Measurements from ENCODE around the gene NBEA.

The NBEA gene

GRCh38 chr13:35474496-35475211 lies 532.6 kb downstream of the NBEA start:
- DNase-seq (ENCODE audit: low read depth in 3 of 3), result no peak

GRCh38 chr13:35475212-35475959 lies 533.3 kb downstream of the NBEA start:
- no peak for DNase-seq (ENCODE audit: low read depth in 3 of 3)

- DNase-seq (ENCODE audit: low read depth in 3 of 3), result no peak
Measured at GRCh38 chr13:35475960-35476943, 534.2 kb downstream of the NBEA start, which contains the start of gene MAB21L1. Gene MAB21L1 (minus strand): TSS chr13:35476689. CDS start chr13:35476138, 551 bp downstream.

- no peak for DNase-seq (ENCODE audit: low read depth in 3 of 3)
Measured at GRCh38 chr13:35477386-35477946, 535.4 kb downstream of the NBEA start.

DNA sequence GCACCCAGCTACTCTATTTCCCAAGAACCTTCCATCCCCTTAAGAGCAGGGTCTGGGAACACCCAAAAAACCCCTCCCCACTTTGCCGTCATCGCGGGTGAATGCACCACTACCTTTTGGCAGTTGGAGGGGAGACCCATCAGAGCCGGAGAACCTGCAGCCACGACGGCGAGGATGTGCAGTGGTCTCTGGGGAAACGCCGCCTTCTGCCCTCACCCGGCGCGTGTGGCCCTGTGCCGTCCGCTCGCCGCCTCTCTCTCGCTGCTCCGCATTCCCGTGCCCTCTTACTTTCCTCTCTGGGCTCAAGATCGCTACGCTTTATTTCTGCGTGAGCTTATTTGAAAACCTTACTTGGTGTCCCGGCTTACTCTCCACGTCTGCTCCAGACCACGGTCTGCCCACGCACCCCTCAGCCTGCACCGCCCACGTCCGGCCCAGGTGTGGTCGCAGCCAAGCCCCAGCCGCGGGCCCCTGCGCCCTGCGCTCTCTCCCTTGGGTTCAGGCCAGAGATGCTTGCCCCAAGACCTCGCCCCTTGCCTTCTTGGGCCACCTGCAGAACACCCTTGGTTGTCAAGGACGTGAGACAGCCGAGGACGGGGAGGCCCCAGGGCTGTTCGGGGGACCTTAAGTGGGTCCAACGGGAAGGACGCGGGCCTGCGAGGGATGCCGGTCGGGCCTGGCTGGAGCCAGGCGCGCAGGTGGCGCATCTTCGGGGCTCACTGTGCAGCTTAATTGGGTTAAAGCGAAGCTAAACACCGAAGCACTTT lies 536.4 kb downstream of the NBEA start:
- no peak for DNase-seq (ENCODE audit: low read depth in 3 of 3)

DNA sequence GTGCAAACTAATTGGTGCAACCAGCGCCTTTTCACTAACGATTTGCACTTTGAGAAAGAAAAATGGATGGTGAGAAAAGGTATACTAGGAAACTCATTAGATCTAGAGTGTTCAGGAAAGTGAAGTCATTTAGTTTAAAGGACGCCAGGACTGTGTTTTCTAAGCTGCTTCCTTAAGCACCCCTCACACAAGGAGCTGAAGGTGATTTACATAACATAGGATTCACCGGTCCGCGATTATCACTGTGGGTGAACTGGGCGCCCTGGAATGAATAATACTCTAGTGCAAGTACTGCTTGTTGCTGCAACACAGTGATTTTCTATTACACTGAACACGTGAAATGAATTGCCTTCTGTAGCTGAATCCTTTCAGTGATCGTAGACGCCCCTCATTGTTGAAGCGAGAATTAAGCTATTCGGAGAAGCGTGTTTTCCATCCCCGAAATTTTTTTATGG lies 537.0 kb downstream of the NBEA start:
- no peak for DNase-seq (ENCODE audit: low read depth in 3 of 3)

- DNase-seq (ENCODE audit: low read depth in 3 of 3), result no peak
Measured at GRCh38 chr13:35479706-35480105, 537.6 kb downstream of the NBEA start.

GRCh38 chr13:35480346-35480745 lies 538.3 kb downstream of the NBEA start:
- no peak for DNase-seq (ENCODE audit: low read depth in 3 of 3)

DNA sequence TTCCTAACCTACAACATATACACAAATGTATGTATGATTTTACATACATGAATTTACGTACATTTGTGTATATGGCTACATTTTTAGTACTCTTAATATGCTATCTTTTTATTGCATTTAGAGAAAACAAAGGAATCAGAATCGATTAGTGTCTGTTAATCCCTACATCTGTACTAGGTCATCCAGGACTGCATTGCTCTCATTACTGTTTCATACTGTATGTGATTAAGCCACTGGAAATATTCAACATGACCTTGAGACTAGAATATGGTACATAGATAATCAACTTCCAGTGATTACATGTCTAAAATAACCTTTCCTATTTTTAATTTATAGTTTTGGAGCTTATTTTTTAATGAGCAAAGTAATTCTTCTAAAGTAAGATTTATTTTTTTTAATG lies 539.7 kb downstream of the NBEA start:
- no peak for DNase-seq (ENCODE audit: low read depth in 3 of 3)

- DNase-seq (ENCODE audit: low read depth in 3 of 3), result no peak
Measured at GRCh38 chr13:35482527-35482926, 540.5 kb downstream of the NBEA start.

DNA sequence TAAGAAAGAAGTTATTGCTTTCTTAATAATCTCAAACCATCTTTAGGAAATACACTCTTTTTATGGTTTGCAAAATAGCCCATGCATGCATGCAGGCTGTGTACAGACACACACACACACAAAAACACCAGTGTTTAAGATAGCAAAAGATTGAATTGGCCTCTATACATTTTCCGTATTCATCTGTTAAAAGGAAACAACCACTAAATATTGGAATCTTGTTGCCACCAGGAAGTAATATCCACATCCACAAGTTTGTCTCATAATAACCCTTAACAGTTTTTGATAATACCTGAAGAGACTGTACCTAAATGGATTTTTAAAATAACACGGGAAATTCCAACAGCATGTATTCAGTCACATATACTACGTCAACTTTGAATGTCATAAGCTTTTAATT lies 541.7 kb downstream of the NBEA start:
- DNase-seq (ENCODE audit: low read depth in 3 of 3), result no peak

DNA sequence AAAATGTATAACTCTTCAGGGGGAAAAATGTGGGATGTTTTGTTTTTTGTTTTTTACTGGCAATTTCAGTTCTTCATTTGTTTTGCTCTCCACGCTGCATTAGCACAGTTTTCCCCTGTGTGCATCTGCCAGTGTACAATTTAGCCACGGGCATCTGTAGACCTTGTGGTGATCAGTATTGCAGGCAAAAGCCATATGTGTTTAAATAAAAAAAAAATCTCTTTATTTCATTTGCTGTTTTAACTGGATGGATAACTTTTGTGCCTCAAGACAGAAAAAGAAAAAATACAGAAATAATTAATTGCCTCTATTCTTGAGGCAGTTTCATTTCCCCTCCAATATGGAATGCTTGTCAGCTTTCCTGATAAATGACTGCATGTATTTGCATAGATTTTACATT lies 542.3 kb downstream of the NBEA start:
- DNase-seq (ENCODE audit: low read depth in 3 of 3), result no peak

GRCh38 chr13:35485424-35485823 lies 543.4 kb downstream of the NBEA start:
- no peak for DNase-seq (ENCODE audit: low read depth in 3 of 3)

GRCh38 chr13:35489050-35489449 lies 547.0 kb downstream of the NBEA start:
- no peak for DNase-seq (ENCODE audit: low read depth in 3 of 3)

GRCh38 chr13:35496006-35496405 lies 553.9 kb downstream of the NBEA start:
- DNase-seq (ENCODE audit: low read depth in 3 of 3), result no peak

- DNase-seq (ENCODE audit: low read depth in 3 of 3), result no peak
Measured at GRCh38 chr13:35496761-35497386, 554.8 kb downstream of the NBEA start.

- DNase-seq (ENCODE audit: low read depth in 3 of 3), result no peak
Measured at GRCh38 chr13:35498231-35498630, 556.2 kb downstream of the NBEA start.

DNA sequence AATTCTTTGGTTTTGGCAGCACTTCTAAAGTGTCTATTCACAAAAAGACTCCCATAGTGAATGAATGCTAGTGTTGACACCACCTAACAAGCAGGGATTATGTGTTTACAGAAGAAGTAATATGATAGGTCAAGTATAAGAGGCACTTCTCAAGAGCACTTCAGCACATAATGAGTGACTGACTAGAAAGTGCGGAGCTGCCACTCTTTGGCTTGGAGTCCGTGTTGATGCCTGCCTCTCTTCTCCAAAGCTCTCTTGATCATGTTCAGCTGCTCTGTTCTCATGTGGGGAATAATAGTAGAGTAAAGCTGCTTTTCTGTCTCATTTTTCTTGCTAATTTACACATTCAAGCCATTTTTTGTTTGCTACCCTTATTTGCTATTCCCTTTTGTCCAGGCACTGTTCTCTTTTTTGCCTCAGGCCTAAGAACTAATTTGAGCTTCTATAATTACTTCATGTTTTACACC lies 557.2 kb downstream of the NBEA start:
- DNase-seq (ENCODE audit: low read depth in 3 of 3), result no peak

DNA sequence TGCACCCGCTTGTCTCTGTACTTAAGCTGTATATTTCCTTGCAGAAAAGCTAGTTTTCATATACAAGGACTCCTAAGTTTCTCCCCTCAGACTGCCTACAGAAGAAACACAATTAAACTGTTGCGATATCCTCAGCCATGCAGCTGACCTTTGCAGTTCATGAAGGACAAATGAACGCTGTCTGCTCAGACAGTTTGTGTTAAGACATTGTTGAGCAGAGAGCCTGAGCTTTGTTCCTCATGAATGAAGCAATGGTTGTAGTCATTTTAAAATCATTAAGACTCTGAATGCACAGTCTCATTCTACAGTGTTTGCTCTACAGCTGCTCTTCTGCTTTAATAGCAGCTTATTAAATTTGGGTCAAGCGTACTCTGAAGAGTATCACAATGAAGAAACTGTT lies 557.6 kb downstream of the NBEA start:
- DNase-seq (ENCODE audit: low read depth in 3 of 3), result no peak

GRCh38 chr13:35500144-35500543 lies 558.1 kb downstream of the NBEA start:
- no peak for DNase-seq (ENCODE audit: low read depth in 3 of 3)
